DOHH2 (cell line): ENCODE measurements around the gene ALS2CL.

Source experiments
- EZH2phosphoT487 ChIP-seq: fragments of 200-600 bp; sonication (generic); IDR thresholded peaks from 2 replicates; pipeline ENCODE4 v1.6.1; 2017; ENCODE audit warnings: borderline replicate concordance, mild to moderate bottlenecking, antibody characterized with exemption, low read length, moderate library complexity, mixed read lengths
- TF ChIP-seq, protein P1 (sequence below): fragments of 200-600 bp; sonication (generic); IDR thresholded peaks from one replicate; pipeline ENCODE4 v1.5.1; 2014; ENCODE audit warnings: antibody characterized with exemption, mild to moderate bottlenecking, low read depth, low read length; ENCODE audit not compliant: poor library complexity, severe bottlenecking

DNA sequence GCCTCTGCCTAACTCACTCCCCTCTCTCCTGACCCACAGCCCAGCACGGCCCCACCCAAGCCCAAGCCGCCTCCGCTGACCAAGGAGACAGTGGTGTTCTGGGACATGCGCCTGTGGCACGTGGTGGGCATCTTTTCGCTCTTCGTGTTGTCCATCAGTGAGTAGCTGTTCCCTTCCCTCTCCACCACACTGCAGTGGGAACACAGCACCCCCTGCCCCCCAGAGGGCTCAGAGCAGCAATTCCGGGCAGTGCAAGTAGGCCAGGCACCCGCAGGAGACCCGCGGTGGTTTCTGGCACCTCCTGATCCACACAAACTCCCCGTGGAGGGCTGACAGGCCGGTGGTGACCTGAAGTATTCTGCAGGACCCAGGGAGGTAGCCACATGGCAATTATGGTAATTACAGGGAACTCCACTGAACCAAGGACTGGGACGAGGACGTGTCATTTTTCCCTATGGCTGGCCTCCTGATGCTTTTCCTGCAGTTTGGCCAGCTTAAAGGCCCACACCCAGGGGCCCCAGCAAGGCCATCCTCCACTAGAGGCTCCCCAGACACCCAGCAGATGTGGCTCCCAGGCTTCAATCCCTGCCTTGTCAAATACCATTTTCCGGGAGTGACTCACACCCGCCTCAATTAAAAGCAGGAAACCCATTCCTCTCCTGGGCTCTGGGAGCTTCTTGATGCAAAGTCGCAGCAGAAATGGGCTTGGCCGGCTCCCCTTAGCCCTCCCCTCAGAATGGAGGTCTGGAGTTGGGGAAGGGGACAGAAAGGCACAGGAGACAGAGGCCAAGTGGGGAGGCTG is 12.5 kb upstream of the ALS2CL start:
- TF ChIP-seq, protein P1, sequence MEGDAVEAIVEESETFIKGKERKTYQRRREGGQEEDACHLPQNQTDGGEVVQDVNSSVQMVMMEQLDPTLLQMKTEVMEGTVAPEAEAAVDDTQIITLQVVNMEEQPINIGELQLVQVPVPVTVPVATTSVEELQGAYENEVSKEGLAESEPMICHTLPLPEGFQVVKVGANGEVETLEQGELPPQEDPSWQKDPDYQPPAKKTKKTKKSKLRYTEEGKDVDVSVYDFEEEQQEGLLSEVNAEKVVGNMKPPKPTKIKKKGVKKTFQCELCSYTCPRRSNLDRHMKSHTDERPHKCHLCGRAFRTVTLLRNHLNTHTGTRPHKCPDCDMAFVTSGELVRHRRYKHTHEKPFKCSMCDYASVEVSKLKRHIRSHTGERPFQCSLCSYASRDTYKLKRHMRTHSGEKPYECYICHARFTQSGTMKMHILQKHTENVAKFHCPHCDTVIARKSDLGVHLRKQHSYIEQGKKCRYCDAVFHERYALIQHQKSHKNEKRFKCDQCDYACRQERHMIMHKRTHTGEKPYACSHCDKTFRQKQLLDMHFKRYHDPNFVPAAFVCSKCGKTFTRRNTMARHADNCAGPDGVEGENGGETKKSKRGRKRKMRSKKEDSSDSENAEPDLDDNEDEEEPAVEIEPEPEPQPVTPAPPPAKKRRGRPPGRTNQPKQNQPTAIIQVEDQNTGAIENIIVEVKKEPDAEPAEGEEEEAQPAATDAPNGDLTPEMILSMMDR, result no peak
- TF ChIP-seq EZH2phosphoT487, result no peak
